T-helper 1 cell treated with Interleukin-12 subunit alpha and Interleukin-12 subunit beta and Interleukin-4 antibody, amounts not matched to agents 30 ng/mL and 1 ng/mL, for 36 hours (primary cell): ENCODE measurements around the gene TRIM23. TPM values are rescaled to one million over a fixed set of nuclear protein-coding genes. Genes with fewer than 3 reads are reported as not detected.
"Not testable (repeated sequence)": the region's sequence is repeated elsewhere in the genome, so short reads cannot be mapped to it uniquely, and the experiment has no call there.

Source experiments
- intact Hi-C: fragments of 100-400 bp; cut with micrococcal nuclease; formaldehyde crosslinking; loops from one replicate; pipeline ENCODE4 v1.15.1; 2024
- total RNA-seq: library from RNA; stranded (reverse); gene quantifications from 2 replicates; pipeline ENCODE4 v1.2.3, GENCODE V29; 2022

The TRIM23 gene
- 9.3 and 10.1 TPM in 2 replicates for total RNA-seq

- intact Hi-C loops: loop anchor here (1.0 to 5.0 kb wide), 12 partner anchors 61 to 1218 kb away; partner anchors contain the start of genes CENPK, CWC27, ERBIN and NLN
Observed at GRCh38 chr5:65624025-65624570, at the start of gene TRIM23. Gene TRIM23 (minus strand): TSS chr5:65624333. CDS start chr5:65624274, 59 bp downstream.

GRCh38 chr5:65672796-65673195 lies 48.7 kb upstream of the TRIM23 start:
- intact Hi-C loops: no loop called here

GRCh38 chr5:65668696-65669095 lies 44.6 kb upstream of the TRIM23 start:
- intact Hi-C loops: no loop called here

GRCh38 chr5:65663804-65664521 lies 39.8 kb upstream of the TRIM23 start:
- intact Hi-C loops: no loop called here

- intact Hi-C loops: no loop called here
Observed at GRCh38 chr5:65654713-65655112, 30.6 kb upstream of the TRIM23 start.

GRCh38 chr5:65651144-65651543 lies 27.0 kb upstream of the TRIM23 start:
- intact Hi-C loops: no loop called here

- intact Hi-C loops: no loop called here
Observed at GRCh38 chr5:65647941-65648340, 23.8 kb upstream of the TRIM23 start.

- intact Hi-C loops: no loop called here
Observed at GRCh38 chr5:65646938-65647337, 22.8 kb upstream of the TRIM23 start.

- intact Hi-C loops: no loop called here
Observed at GRCh38 chr5:65640240-65640639, 16.1 kb upstream of the TRIM23 start.

GRCh38 chr5:65630981-65631380 lies 6.8 kb upstream of the TRIM23 start:
- intact Hi-C loops: no loop called here

GRCh38 chr5:65625743-65626142 lies 1.6 kb upstream of the TRIM23 start:
- intact Hi-C loops: loop anchor here (2.0 to 5.0 kb wide), 3 partner anchors 549 to 1582 kb away; no protein-coding TSS in a partner anchor

GRCh38 chr5:65624571-65625555 lies 730 bp upstream of the TRIM23 start, which contains the start of the genes SHLD3 and TRAPPC13:
Gene SHLD3 (plus strand): TSS chr5:65625027. CDS start chr5:65629588, 4,561 bp downstream.
Gene TRAPPC13 (plus strand): TSS chr5:65625027. CDS start chr5:65625061, 34 bp downstream.
- intact Hi-C loops: loop anchor here (1.0 to 5.0 kb wide), 13 partner anchors 62 to 1582 kb away; partner anchors contain the start of genes CENPK, CWC27, ERBIN and NLN

GRCh38 chr5:65623482-65623881 lies 651 bp downstream of the TRIM23 start:
- intact Hi-C loops: loop anchor here (5.0 kb wide), 3 partner anchors 586 to 1219 kb away; no protein-coding TSS in a partner anchor

- intact Hi-C loops: loop anchor here (5.0 kb wide), 3 partner anchors 585 to 1220 kb away; no protein-coding TSS in a partner anchor
Observed at GRCh38 chr5:65621961-65622360, 2.2 kb downstream of the TRIM23 start.

GRCh38 chr5:65620021-65620420 lies 4.1 kb downstream of the TRIM23 start:
- intact Hi-C loops: loop anchor here (5.0 kb wide), 3 partner anchors 583 to 1222 kb away; no protein-coding TSS in a partner anchor

GRCh38 chr5:65612298-65612907 lies 11.7 kb downstream of the TRIM23 start:
- intact Hi-C loops: no loop called here

GRCh38 chr5:65611524-65611923 lies 12.6 kb downstream of the TRIM23 start:
- intact Hi-C loops: no loop called here

GRCh38 chr5:65601761-65602160 lies 22.4 kb downstream of the TRIM23 start:
- intact Hi-C loops: not testable (repeated sequence)

GRCh38 chr5:65588694-65589093 lies 35.4 kb downstream of the TRIM23 start:
- intact Hi-C loops: no loop called here

- intact Hi-C loops: no loop called here
Observed at GRCh38 chr5:65577141-65577540, 47.0 kb downstream of the TRIM23 start.
